Right kidney (tissue), 1 donor: ENCODE measurements around the gene PKD2.
"Not testable (repeated sequence)": the region's sequence is repeated elsewhere in the genome, so short reads cannot be mapped to it uniquely, and the experiment has no call there.

Experiments used
- DNase-seq: peaks from one replicate; pipeline ENCODE4 v3.0.0-alpha.2; 2016

PKD2 gene

GRCh38 chr4:88025868-88026661 lies 18.6 kb downstream of the PKD2 start:
- DNase-seq: not testable (repeated sequence)

GRCh38 chr4:88027611-88028608 lies 20.5 kb downstream of the PKD2 start:
- DNase-seq: no peak

- no peak for DNase-seq
Measured at GRCh38 chr4:88028946-88029345, 21.5 kb downstream of the PKD2 start.

- no peak for DNase-seq
Measured at GRCh38 chr4:88029556-88029955, 22.1 kb downstream of the PKD2 start.

- no peak for DNase-seq
Measured at GRCh38 chr4:88030565-88031310, 23.3 kb downstream of the PKD2 start.

GRCh38 chr4:88033309-88033708 lies 25.9 kb downstream of the PKD2 start:
- DNase-seq: no peak

- DNase-seq: no peak
Measured at GRCh38 chr4:88035292-88035691, 27.9 kb downstream of the PKD2 start.

GRCh38 chr4:88037447-88037846 lies 30.0 kb downstream of the PKD2 start:
- DNase-seq: no peak

GRCh38 chr4:88037936-88038335 lies 30.5 kb downstream of the PKD2 start:
- DNase-seq: no peak

GRCh38 chr4:88040707-88041106 lies 33.3 kb downstream of the PKD2 start:
- no peak for DNase-seq

- no peak for DNase-seq
Measured at GRCh38 chr4:88041626-88042025, 34.2 kb downstream of the PKD2 start.

- DNase-seq: no peak
Measured at GRCh38 chr4:88043001-88043400, 35.6 kb downstream of the PKD2 start.

- DNase-seq: no peak
Measured at GRCh38 chr4:88043586-88044340, 36.3 kb downstream of the PKD2 start.

GRCh38 chr4:88045021-88045420 lies 37.6 kb downstream of the PKD2 start:
- no peak for DNase-seq

- DNase-seq: no peak
Measured at GRCh38 chr4:88054229-88054628, 46.8 kb downstream of the PKD2 start.

GRCh38 chr4:88054901-88055300 lies 47.5 kb downstream of the PKD2 start:
- DNase-seq: no peak

GRCh38 chr4:88058295-88058694 lies 50.9 kb downstream of the PKD2 start:
- no peak for DNase-seq

- no peak for DNase-seq
Measured at GRCh38 chr4:88059766-88060165, 52.3 kb downstream of the PKD2 start.

GRCh38 chr4:88060431-88060830 lies 53.0 kb downstream of the PKD2 start:
- DNase-seq: no peak

GRCh38 chr4:88062311-88062710 lies 54.9 kb downstream of the PKD2 start:
- no peak for DNase-seq

GRCh38 chr4:88062843-88063242 lies 55.4 kb downstream of the PKD2 start:
- no peak for DNase-seq
